Mucosa of descending colon (tissue), 3 donors: Measurements from ENCODE around the gene SLC12A6. TPM values are rescaled to one million over a fixed set of nuclear protein-coding genes. Genes with fewer than 3 reads are reported as not detected.

ENCODE experiments used
- ATAC-seq: fragments of 200-7000 bp; cut with Tn5 transposase; one replicate; pipeline ENCODE4 v1.9.1; 2020; ENCODE audit warnings: mild to moderate bottlenecking, moderate library complexity
- DNase-seq, 3 donors: peaks; one replicate each; pipeline ENCODE4 v3.0.0-alpha.2; 2020
- H3K36me3 ChIP-seq: fragments of 200-600 bp; one replicate; pipeline ENCODE4 v1.8.0; 2021; ENCODE audit warnings: low read depth, mild to moderate bottlenecking
- H3K4me1 ChIP-seq: fragments of 200-600 bp; one replicate; pipeline ENCODE4 v1.8.0; 2021; ENCODE audit warnings: low read depth, mild to moderate bottlenecking
- H3K4me3 ChIP-seq: fragments of 200-600 bp; one replicate; pipeline ENCODE4 v1.8.0; 2021; ENCODE audit warnings: mild to moderate bottlenecking
- H3K9me3 ChIP-seq: fragments of 200-600 bp; one replicate; pipeline ENCODE4 v1.8.0; 2021; ENCODE audit warnings: mild to moderate bottlenecking
- intact Hi-C, 2 donors: fragments of 100-400 bp; cut with DNase I in 1 of 2; cut with micrococcal nuclease in 1 of 2; formaldehyde crosslinking; loops; one replicate each; pipeline versions ENCODE4 v1.11.0 to v1.11.1; 2022; cut with DNase I, micrococcal nuclease
- total RNA-seq, 3 donors: library from RNA; stranded (reverse); fragmentation: NEBNext Ultra II Directional in 2 of 3; extraction: Animal tissue kit (Norgen Biotek cat#: 25700) in 2 of 3; gene quantifications; one replicate each; pipeline versions ENCODE4 v1.2.1 to v1.2.4, GENCODE V29; 2021 to 2023
- TF ChIP-seq, protein P1 (sequence below): fragments of 200-600 bp; IDR thresholded peaks from one replicate; pipeline ENCODE4 v1.8.0; 2022; ENCODE audit warnings: antibody characterized with exemption, mild to moderate bottlenecking
- donor health status: DM: no; HTN: no; CAD: no; lungs with moderate emphysema.
- donor health status: DM: no; HTN: no; CAD: no.
- donor health status: DM: no; HTN: yes; CAD: no.

The SLC12A6 gene
- total RNA-seq, 3 donors from 2014 or later, result 17.7 to 26.2 (median 23.2) TPM

GRCh38 chr15:34297059-34297458 lies 40.5 kb downstream of the SLC12A6 start:
- ATAC-seq, result no peak
- Histone ChIP-seq H3K9me3 (no peaks in the 10 kb centered on the region), H3K4me3 (no peak overlapping the region), H3K4me1 (no peaks in the 10 kb centered on the region), H3K36me3 (no peaks in the 10 kb centered on the region)
- intact Hi-C loops, result no loop called here
- TF ChIP-seq, protein P1, sequence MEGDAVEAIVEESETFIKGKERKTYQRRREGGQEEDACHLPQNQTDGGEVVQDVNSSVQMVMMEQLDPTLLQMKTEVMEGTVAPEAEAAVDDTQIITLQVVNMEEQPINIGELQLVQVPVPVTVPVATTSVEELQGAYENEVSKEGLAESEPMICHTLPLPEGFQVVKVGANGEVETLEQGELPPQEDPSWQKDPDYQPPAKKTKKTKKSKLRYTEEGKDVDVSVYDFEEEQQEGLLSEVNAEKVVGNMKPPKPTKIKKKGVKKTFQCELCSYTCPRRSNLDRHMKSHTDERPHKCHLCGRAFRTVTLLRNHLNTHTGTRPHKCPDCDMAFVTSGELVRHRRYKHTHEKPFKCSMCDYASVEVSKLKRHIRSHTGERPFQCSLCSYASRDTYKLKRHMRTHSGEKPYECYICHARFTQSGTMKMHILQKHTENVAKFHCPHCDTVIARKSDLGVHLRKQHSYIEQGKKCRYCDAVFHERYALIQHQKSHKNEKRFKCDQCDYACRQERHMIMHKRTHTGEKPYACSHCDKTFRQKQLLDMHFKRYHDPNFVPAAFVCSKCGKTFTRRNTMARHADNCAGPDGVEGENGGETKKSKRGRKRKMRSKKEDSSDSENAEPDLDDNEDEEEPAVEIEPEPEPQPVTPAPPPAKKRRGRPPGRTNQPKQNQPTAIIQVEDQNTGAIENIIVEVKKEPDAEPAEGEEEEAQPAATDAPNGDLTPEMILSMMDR, result no peak
- DNase-seq, result no peak

GRCh38 chr15:34292621-34293020 lies 45.0 kb downstream of the SLC12A6 start:
- Histone ChIP-seq H3K4me3 (no peak overlapping the region), H3K9me3 (no peaks in the 10 kb centered on the region), H3K4me1 (no peaks in the 10 kb centered on the region), H3K36me3 (no peaks in the 10 kb centered on the region)
- intact Hi-C loops, result no loop called here
- ATAC-seq, result no peak
- TF ChIP-seq, protein P1, result no peak
- DNase-seq, result no peak

- TF ChIP-seq, protein P1, result no peak
- Histone ChIP-seq H3K36me3 (no peaks in the 10 kb centered on the region), H3K4me1 (no peaks in the 10 kb centered on the region), H3K4me3 (no peak overlapping the region), H3K9me3 (no peaks in the 10 kb centered on the region)
- ATAC-seq (no peak), DNase-seq (no peak)
- intact Hi-C loops, result no loop called here
Observed at GRCh38 chr15:34284937-34285336, 52.6 kb downstream of the SLC12A6 start.

- no peaks in the 10 kb centered on the region for H3K36me3 ChIP-seq
- TF ChIP-seq, protein P1, result no peak
- DNase-seq, result no peak
- H3K9me3 ChIP-seq, result no peaks in the 10 kb centered on the region
- H3K4me3 ChIP-seq, result no peak overlapping the region
- no peak for ATAC-seq
- intact Hi-C loops, result no loop called here
- no peaks in the 10 kb centered on the region for H3K4me1 ChIP-seq
Observed at GRCh38 chr15:34282384-34282783, 55.2 kb downstream of the SLC12A6 start.

DNA sequence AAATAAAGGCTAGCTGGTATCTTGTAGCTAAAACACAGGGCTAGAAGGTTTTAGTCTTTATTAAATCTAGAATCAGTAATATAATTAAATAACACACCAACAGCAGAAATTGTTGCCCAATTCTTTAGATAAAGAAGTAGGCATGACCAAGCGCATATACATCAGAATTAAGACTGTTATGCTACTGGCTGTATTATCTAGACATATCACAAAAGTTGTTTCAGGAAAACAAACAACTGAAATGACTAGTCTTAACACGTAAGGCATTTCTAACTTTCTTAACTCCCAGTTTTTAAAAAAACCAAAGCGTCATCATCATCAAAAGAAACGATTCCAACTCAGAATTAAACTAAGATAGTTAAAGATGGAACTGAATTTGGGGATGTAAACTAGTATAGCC lies 57.4 kb downstream of the SLC12A6 start:
- ATAC-seq, result no peak
- intact Hi-C loops, result no loop called here
- Histone ChIP-seq H3K4me3 (no peak overlapping the region), H3K36me3 (no peaks in the 10 kb centered on the region), H3K9me3 (no peaks in the 10 kb centered on the region), H3K4me1 (no peaks in the 10 kb centered on the region)
- no peak for DNase-seq
- TF ChIP-seq, protein P1, result no peak

GRCh38 chr15:34279368-34279767 lies 58.2 kb downstream of the SLC12A6 start:
- no peak overlapping the region for H3K4me3 ChIP-seq
- ATAC-seq, result no peak
- intact Hi-C loops, result no loop called here
- no peaks in the 10 kb centered on the region for H3K9me3 ChIP-seq
- H3K36me3 ChIP-seq, result no peaks in the 10 kb centered on the region
- DNase-seq, result no peak
- TF ChIP-seq, protein P1, result no peak
- no peaks in the 10 kb centered on the region for H3K4me1 ChIP-seq
